Caco-2 (cell line): Measurements from ENCODE around the gene APOH. TPM values are rescaled to one million over a fixed set of nuclear protein-coding genes. Genes with fewer than 3 reads are reported as not detected.

Experiments
- BruUV-seq: library from RNA; stranded (reverse); fragments of 400-500 nt; replicated peaks from 2 replicates; lab custom pipeline; 2021; lab: Mats Ljungman, UMichigan
- CTCF ChIA-PET: fragments of 300-600 bp; sonication (Branson Sonifier 250); formaldehyde crosslinking; loops from one replicate; lab custom pipeline; 2022; ENCODE audit warnings: antibody characterized with exemption; lab: Charles Lee
- POLR2A ChIA-PET: fragments of 300-600 bp; sonication (Branson Sonifier 250); formaldehyde crosslinking; loops from one replicate; lab custom pipeline; 2022; ENCODE audit warnings: antibody characterized with exemption; lab: Charles Lee
- DNase-seq, 2 experiments: peaks; one replicate each; pipeline versions ENCODE4 v3.0.0 to v3.0.0-alpha.2; 2020 to 2022
- H3K27me3 ChIP-seq: replicated peaks from 2 replicates; pipeline ENCODE4 v1.6.0; 2011; ENCODE audit warnings: low read length; ENCODE audit not compliant: control insufficient read depth, insufficient read depth
- H3K36me3 ChIP-seq: 2 replicates; pipeline ENCODE4 v1.5.1; 2011; ENCODE audit warnings: low read length; ENCODE audit not compliant: control insufficient read depth, insufficient read depth
- H3K4me1 ChIP-seq: fragments of 250-450 bp; sonication (Bioruptor Pico); 2 replicates; pipeline ENCODE4 v1.5.1; 2020; ENCODE audit warnings: mild to moderate bottlenecking
- H3K4me3 ChIP-seq: 2 replicates; pipeline ENCODE4 v1.5.1; 2011; ENCODE audit warnings: low read depth, mild to moderate bottlenecking, control low read depth, low read length
- H3K9me3 ChIP-seq: fragments of 250-450 bp; sonication (Bioruptor Pico); 2 replicates; pipeline ENCODE4 v1.5.1; 2020; ENCODE audit warnings: mild to moderate bottlenecking, moderate library complexity
- H3K27ac Mint-ChIP-seq: one replicate; pipeline ENCODE4 v1.8.0; 2022; ENCODE audit warnings: mixed read lengths; ENCODE audit not compliant: unreplicated experiment
- H3K27me3 Mint-ChIP-seq: one replicate; pipeline ENCODE4 v1.8.0; 2022; ENCODE audit warnings: mixed read lengths; ENCODE audit not compliant: insufficient read depth, unreplicated experiment
- H3K36me3 Mint-ChIP-seq: one replicate; pipeline ENCODE4 v1.8.0; 2022; ENCODE audit warnings: mild to moderate bottlenecking, mixed read lengths; ENCODE audit not compliant: insufficient read depth, unreplicated experiment
- H3K4me1 Mint-ChIP-seq: one replicate; pipeline ENCODE4 v1.8.0; 2022; ENCODE audit warnings: low read depth, mixed read lengths; ENCODE audit not compliant: unreplicated experiment
- H3K4me3 Mint-ChIP-seq: one replicate; pipeline ENCODE4 v1.8.0; 2022; ENCODE audit warnings: mild to moderate bottlenecking, moderate library complexity, mixed read lengths; ENCODE audit not compliant: unreplicated experiment
- H3K9me3 Mint-ChIP-seq: one replicate; pipeline ENCODE4 v1.8.0; 2022; ENCODE audit warnings: mixed read lengths; ENCODE audit not compliant: unreplicated experiment
- CTCF ChIP-seq, 2 experiments: fragments of 200-600 bp in 1 of 2; IDR thresholded peaks; 1 replicate in 1 of 2; 2 replicates in 1 of 2; pipeline versions ENCODE4 v1.5.1 to v1.8.0; 2011 to 2022; ENCODE audit warnings: antibody characterized with exemption in 1 of 2, control low read depth in 1 of 2, inconsistent platforms in 1 of 2, low read depth in 1 of 2, low read length in 1 of 2, mild to moderate bottlenecking in 1 of 2, moderate library complexity in 1 of 2; ENCODE audit not compliant: insufficient read depth in 1 of 2, severe bottlenecking in 1 of 2, unreplicated experiment in 1 of 2
- intact Hi-C: fragments of 100-400 bp; cut with micrococcal nuclease; formaldehyde crosslinking; loops from one replicate; pipeline ENCODE4 v1.10.0; 2022; ENCODE audit not compliant: unreplicated experiment
- total RNA-seq: library from RNA; stranded (reverse); gene quantifications from 2 replicates; pipeline ENCODE4 v1.2.3, GENCODE V29; 2022

APOH gene
- total RNA-seq, 1 experiment from 2014 or later = 135 TPM

DNA sequence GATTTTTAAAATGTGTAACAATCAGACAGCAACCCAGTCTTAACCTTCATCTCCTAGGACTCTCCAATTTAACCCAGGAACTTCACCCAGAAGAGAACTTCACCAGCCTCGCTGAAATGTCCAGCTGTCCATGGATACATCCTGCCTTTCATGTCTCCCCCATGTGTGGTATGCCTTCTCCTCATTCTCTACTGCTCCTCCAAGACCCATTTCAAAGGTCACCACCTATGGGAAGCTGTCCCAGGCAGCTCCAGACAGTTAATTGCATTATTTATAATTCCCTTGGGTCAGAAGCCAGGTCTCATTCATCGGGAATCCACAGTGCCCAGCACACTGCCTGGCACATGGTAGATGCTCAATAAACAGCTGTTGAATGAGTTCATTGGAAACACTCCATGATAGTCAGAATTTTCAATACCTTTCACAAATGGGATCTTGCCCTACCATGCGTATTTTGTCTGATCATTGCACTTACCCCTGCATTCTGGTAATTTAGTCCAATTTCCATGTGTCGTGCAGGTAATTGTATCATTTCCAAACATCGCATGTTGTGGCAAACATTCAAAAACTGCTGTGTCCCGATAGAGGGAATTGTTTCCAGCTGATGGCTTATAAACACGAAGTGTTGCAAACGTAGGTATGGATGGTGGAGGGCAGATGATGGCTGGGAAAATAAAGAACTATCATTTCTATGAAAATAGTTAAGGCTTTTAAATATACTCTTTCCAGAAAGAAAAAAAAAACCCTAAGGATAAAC is 9.0 kb downstream of the APOH start:
- POLR2A ChIA-PET = no interaction called here
- intact Hi-C loops = no loop called here
- no peak overlapping the region for H3K27ac Mint-ChIP-seq
- TF ChIP-seq CTCF (IDR thresholded peaks at IDR 0.05; ENCODE audit: insufficient read depth in 1 of 2, low read depth in 1 of 2, low read length in 1 of 2, severe bottlenecking in 1 of 2, unreplicated experiment in 1 of 2) = no peak
- no peaks in the 10 kb centered on the region for H3K4me1 ChIP-seq
- no peaks in the 10 kb centered on the region for H3K9me3 Mint-ChIP-seq
- peaks cover 1% of the 10 kb centered on the region for H3K36me3 ChIP-seq
- no peaks in the 10 kb centered on the region for H3K27me3 Mint-ChIP-seq
- DNase-seq = no peak
- H3K36me3 Mint-ChIP-seq = peaks cover 6% of the 10 kb centered on the region
- CTCF ChIA-PET = no interaction called here
- no peaks in the 10 kb centered on the region for H3K4me1 Mint-ChIP-seq
- H3K4me3 Mint-ChIP-seq = no peak overlapping the region
- BruUV-seq = no TSS peak
- H3K9me3 ChIP-seq = no peaks in the 10 kb centered on the region
- no peaks in the 10 kb centered on the region for H3K27me3 ChIP-seq
- no peak overlapping the region for H3K4me3 ChIP-seq

DNA sequence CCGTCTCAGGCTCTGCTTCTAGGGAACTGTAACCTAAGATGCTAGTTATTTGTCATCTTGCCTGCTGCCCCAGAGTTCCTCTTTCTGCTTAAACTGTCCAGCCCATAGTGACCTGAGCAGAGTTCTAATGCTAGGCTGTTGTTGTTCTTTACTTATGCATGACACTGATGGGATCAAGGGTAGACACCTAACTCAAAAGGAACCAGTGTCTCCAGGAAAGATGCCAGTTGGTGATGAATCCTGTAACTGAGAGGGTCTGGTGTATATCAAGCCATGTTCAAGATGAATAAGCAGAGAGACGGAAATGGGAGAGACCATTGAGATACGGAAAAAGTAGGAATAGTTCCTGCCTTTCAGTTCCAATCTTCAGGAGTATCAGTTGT is 13.7 kb downstream of the APOH start:
- BruUV-seq = no TSS peak
- Mint-ChIP-seq H3K9me3 (no peaks in the 10 kb centered on the region), H3K4me3 (no peak overlapping the region), H3K27me3 (no peaks in the 10 kb centered on the region), H3K27ac (no peak overlapping the region), H3K4me1 (no peaks in the 10 kb centered on the region), H3K36me3 (peaks cover 6% of the 10 kb centered on the region)
- H3K36me3 ChIP-seq = no peaks in the 10 kb centered on the region; the same call in 1 of the 2 replicates
- CTCF ChIA-PET = no interaction called here
- no peaks in the 10 kb centered on the region for H3K4me1 ChIP-seq
- no peak overlapping the region for H3K4me3 ChIP-seq
- TF ChIP-seq CTCF (IDR thresholded peaks at IDR 0.05; ENCODE audit: insufficient read depth in 1 of 2, low read depth in 1 of 2, low read length in 1 of 2, severe bottlenecking in 1 of 2, unreplicated experiment in 1 of 2) = no peak
- H3K9me3 ChIP-seq = no peaks in the 10 kb centered on the region
- DNase-seq = no peak
- POLR2A ChIA-PET = no interaction called here
- H3K27me3 ChIP-seq = no peaks in the 10 kb centered on the region
- intact Hi-C loops = no loop called here

- Mint-ChIP-seq H3K27ac (no peak overlapping the region), H3K27me3 (no peaks in the 10 kb centered on the region), H3K4me1 (no peaks in the 10 kb centered on the region), H3K9me3 (no peaks in the 10 kb centered on the region), H3K4me3 (no peak overlapping the region), H3K36me3 (peaks cover 1% of the 10 kb centered on the region)
- no peaks in the 10 kb centered on the region; the same call in 1 of the 2 replicates for H3K36me3 ChIP-seq
- H3K4me3 ChIP-seq = no peak overlapping the region
- H3K27me3 ChIP-seq = no peaks in the 10 kb centered on the region
- POLR2A ChIA-PET = no interaction called here
- TF ChIP-seq CTCF (IDR thresholded peaks at IDR 0.05; ENCODE audit: insufficient read depth in 1 of 2, low read depth in 1 of 2, low read length in 1 of 2, severe bottlenecking in 1 of 2, unreplicated experiment in 1 of 2) = no peak
- intact Hi-C loops = no loop called here
- no peaks in the 10 kb centered on the region for H3K4me1 ChIP-seq
- no TSS peak for BruUV-seq
- CTCF ChIA-PET = no interaction called here
- no peak for DNase-seq
- H3K9me3 ChIP-seq = no peaks in the 10 kb centered on the region
These were observed 14.2 kb downstream of the APOH start for GRCh38 chr17:66214884-66215528.
